22Rv1 (cell line): Measurements from ENCODE around the gene FHOD3.

Experiments used
- H3K27ac ChIP-seq: fragments of 450-650 bp; 2 replicates; pipeline ENCODE4 v1.5.1; 2017
- CTCF ChIP-seq: fragments of 450-650 bp; IDR thresholded peaks from 2 replicates; pipeline ENCODE4 v1.5.1; 2017; ENCODE audit warnings: mild to moderate bottlenecking
- ZFX ChIP-seq: fragments of 450-650 bp; IDR thresholded peaks from 2 replicates; pipeline ENCODE4 v1.6.1; 2017; ENCODE audit warnings: antibody characterized with exemption, borderline replicate concordance

The FHOD3 gene

GRCh38 chr18:36623681-36624190 is 326.2 kb downstream of the FHOD3 start:
- H3K27ac ChIP-seq: no peak overlapping the region
- TF ChIP-seq CTCF: no peak
- no peak for TF ChIP-seq ZFX

GRCh38 chr18:36624451-36625167 is 327.1 kb downstream of the FHOD3 start:
- H3K27ac ChIP-seq: no peak overlapping the region
- TF ChIP-seq CTCF (peak; percentile 35), ZFX (no peak)

- TF ChIP-seq ZFX: no peak
- no peak for TF ChIP-seq CTCF
These were observed 327.9 kb downstream of the FHOD3 start for GRCh38 chr18:36625386-36625785.

GRCh38 chr18:36627637-36628036 is 330.1 kb downstream of the FHOD3 start:
- no peak overlapping the region for H3K27ac ChIP-seq
- TF ChIP-seq ZFX (no peak), CTCF (no peak)

More at GRCh38 chr18:36625386-36625785, 327.9 kb downstream of the FHOD3 start:
- H3K27ac ChIP-seq: no peak overlapping the region

GRCh38 chr18:36628435-36629137 is 331.1 kb downstream of the FHOD3 start:
- TF ChIP-seq ZFX: no peak
- TF ChIP-seq CTCF: no peak

GRCh38 chr18:36629138-36629530 is 331.6 kb downstream of the FHOD3 start:
- no peak overlapping the region for H3K27ac ChIP-seq
- no peak for TF ChIP-seq ZFX
- TF ChIP-seq CTCF: no peak

More at GRCh38 chr18:36628435-36629137, 331.1 kb downstream of the FHOD3 start:
- no peak overlapping the region for H3K27ac ChIP-seq

GRCh38 chr18:36629836-36630235 is 332.3 kb downstream of the FHOD3 start:
- TF ChIP-seq ZFX (no peak), CTCF (no peak)

More at GRCh38 chr18:36629836-36630235, 332.3 kb downstream of the FHOD3 start:
- H3K27ac ChIP-seq: no peak overlapping the region
